Smooth muscle cell (in vitro differentiated cells): ENCODE measurements around the gene SLC5A3. TPM values are rescaled to one million over a fixed set of nuclear protein-coding genes. Genes with fewer than 3 reads are reported as not detected.

ENCODE experiments used
- DNase-seq: peaks from one replicate; lab custom pipeline; 2025; ENCODE audit not compliant: unreplicated experiment; lab: John Stamatoyannopoulos, UW
- H2AFZ ChIP-seq: fragments of 200-600 bp; sonication (generic); 2 replicates; pipeline ENCODE4 v1.6.0; 2016; ENCODE audit warnings: antibody characterized with exemption, low read depth, mild to moderate bottlenecking
- H3F3A ChIP-seq: fragments of 200-600 bp; sonication (generic); 2 replicates; pipeline ENCODE4 v1.6.0; 2017; ENCODE audit warnings: antibody characterized with exemption, low read depth
- H3K27ac ChIP-seq: fragments of 200-600 bp; sonication (generic); 2 replicates; pipeline ENCODE4 v1.5.1; 2016; ENCODE audit warnings: low read depth, mild to moderate bottlenecking
- H3K27me3 ChIP-seq: fragments of 200-600 bp; sonication (generic); 2 replicates; pipeline ENCODE4 v1.6.1; 2016; ENCODE audit warnings: low read depth, mild to moderate bottlenecking
- H3K36me3 ChIP-seq: fragments of 200-600 bp; sonication (generic); 2 replicates; pipeline ENCODE4 v1.5.1; 2016; ENCODE audit warnings: low read depth
- H3K4me1 ChIP-seq: fragments of 200-600 bp; sonication (generic); 2 replicates; pipeline ENCODE4 v1.5.1; 2016; ENCODE audit warnings: low read depth
- H3K4me2 ChIP-seq: fragments of 200-600 bp; sonication (generic); 2 replicates; pipeline ENCODE4 v1.6.0; 2016; ENCODE audit warnings: mild to moderate bottlenecking
- H3K4me3 ChIP-seq: fragments of 200-600 bp; sonication (generic); 2 replicates; pipeline ENCODE4 v1.5.1; 2016; ENCODE audit warnings: mild to moderate bottlenecking
- H3K79me2 ChIP-seq: fragments of 200-600 bp; sonication (generic); 2 replicates; pipeline ENCODE4 v1.6.0; 2016; ENCODE audit warnings: low read depth, mild to moderate bottlenecking
- H3K9ac ChIP-seq: fragments of 200-600 bp; sonication (generic); 2 replicates; pipeline ENCODE4 v1.6.0; 2016; ENCODE audit warnings: low read depth
- H3K9me3 ChIP-seq: fragments of 200-600 bp; sonication (generic); replicated peaks from 2 replicates; pipeline ENCODE4 v1.5.1; 2016; ENCODE audit warnings: low read depth
- H4K20me1 ChIP-seq: fragments of 200-600 bp; sonication (generic); 2 replicates; pipeline ENCODE4 v1.6.0; 2016; ENCODE audit warnings: low read depth
- WGBS: methylation state at CpG from one replicate; pipeline ENCODE4 v1.1.7; 2016; ENCODE audit warnings: low lambda C conversion rate; 5-methylcytosine and 5-hydroxymethylcytosine counted together
- polyA plus RNA-seq: library from polyadenylated mRNA; unstranded; fragments of >200 nt; fragmentation: Nextera tagmentation; extraction: Ambion mirVana; gene quantifications from 2 replicates; pipeline ENCODE4 v1.2.1, GENCODE V29; 2016
- total RNA-seq: library from RNA; depleted of rRNA; stranded (reverse); fragments of >200 nt; gene quantifications from 2 replicates; pipeline ENCODE4 v1.2.3, GENCODE V29; 2014
- TF ChIP-seq, protein P1 (sequence below): fragments of 200-600 bp; sonication (generic); IDR thresholded peaks from 2 replicates; pipeline ENCODE4 v1.5.1; 2017; ENCODE audit warnings: borderline replicate concordance, mild to moderate bottlenecking, antibody characterized with exemption; ENCODE audit not compliant: insufficient read depth, poor library complexity, severe bottlenecking

SLC5A3 gene
- total and polyA plus RNA-seq, 2 experiments from 2014 or later = 2.0 to 24.6 TPM

DNA sequence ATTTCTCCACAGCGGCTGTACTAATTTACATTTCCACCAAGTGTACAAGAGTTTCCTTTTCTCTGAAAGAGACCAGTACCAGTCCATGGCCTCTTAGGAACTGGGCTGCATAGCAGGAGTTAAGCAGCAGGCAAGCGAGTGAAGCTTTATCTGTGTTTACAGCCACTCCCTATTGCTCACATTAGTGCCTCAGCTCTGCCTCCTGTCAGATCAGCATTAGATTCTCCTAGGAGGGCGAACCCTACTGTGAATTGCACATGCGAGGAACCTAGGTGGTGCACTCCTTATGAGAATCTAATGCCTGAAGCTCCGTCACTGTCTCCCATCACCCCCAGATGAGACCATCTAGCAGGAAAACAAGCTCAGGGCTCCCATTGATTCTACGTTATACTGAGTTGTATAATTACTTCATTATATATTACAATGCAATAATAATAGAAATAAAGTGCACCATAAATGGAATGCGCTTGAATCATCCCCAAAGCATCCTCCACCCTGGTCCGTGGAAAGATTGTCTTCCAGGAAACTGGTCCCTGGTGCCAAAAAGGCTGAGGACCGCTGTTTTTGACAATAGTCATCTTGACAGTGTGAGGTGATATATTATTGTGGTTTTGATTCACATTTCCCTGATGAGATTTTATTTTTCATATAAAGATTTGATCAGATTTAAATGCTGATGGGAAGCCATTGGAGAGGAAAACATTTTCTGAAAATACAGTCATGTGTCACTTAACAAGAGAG, 45.5 kb upstream of the SLC5A3 start:
- Histone ChIP-seq H3K27ac (no peak overlapping the region), H2AFZ (no peak overlapping the region), H3K4me2 (no peak overlapping the region), H3K27me3 (no peaks in the 10 kb centered on the region), H3K4me3 (no peak overlapping the region), H3K4me1 (peaks cover 15% of the 10 kb centered on the region), H3K9ac (no peak overlapping the region), H3K9me3 (no peaks in the 10 kb centered on the region), H3K79me2 (no peaks in the 10 kb centered on the region), H3F3A (peaks cover 3% of the 10 kb centered on the region), H3K36me3 (no peaks in the 10 kb centered on the region), H4K20me1 (no peaks in the 10 kb centered on the region)
- WGBS = 83% methylated on average over 9 of the region's 9 CpGs
- no peak for DNase-seq
- TF ChIP-seq, protein P1, sequence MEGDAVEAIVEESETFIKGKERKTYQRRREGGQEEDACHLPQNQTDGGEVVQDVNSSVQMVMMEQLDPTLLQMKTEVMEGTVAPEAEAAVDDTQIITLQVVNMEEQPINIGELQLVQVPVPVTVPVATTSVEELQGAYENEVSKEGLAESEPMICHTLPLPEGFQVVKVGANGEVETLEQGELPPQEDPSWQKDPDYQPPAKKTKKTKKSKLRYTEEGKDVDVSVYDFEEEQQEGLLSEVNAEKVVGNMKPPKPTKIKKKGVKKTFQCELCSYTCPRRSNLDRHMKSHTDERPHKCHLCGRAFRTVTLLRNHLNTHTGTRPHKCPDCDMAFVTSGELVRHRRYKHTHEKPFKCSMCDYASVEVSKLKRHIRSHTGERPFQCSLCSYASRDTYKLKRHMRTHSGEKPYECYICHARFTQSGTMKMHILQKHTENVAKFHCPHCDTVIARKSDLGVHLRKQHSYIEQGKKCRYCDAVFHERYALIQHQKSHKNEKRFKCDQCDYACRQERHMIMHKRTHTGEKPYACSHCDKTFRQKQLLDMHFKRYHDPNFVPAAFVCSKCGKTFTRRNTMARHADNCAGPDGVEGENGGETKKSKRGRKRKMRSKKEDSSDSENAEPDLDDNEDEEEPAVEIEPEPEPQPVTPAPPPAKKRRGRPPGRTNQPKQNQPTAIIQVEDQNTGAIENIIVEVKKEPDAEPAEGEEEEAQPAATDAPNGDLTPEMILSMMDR = no peak

- Histone ChIP-seq H3K4me3 (no peak overlapping the region), H2AFZ (peak overlapping the region; percentile 1), H3K4me2 (peak overlapping the region; percentile 30), H3K79me2 (no peaks in the 10 kb centered on the region), H3K27me3 (no peaks in the 10 kb centered on the region), H3K9ac (no peak overlapping the region), H3K9me3 (no peaks in the 10 kb centered on the region), H3K36me3 (no peaks in the 10 kb centered on the region), H3K4me1 (peaks cover 5% of the 10 kb centered on the region), H3K27ac (no peak overlapping the region), H4K20me1 (no peaks in the 10 kb centered on the region), H3F3A (no peaks in the 10 kb centered on the region)
- WGBS = 53% methylated on average over 13 of the region's 13 CpGs
- no peak for DNase-seq
- TF ChIP-seq, protein P1 = no peak
These were observed 43.4 kb upstream of the SLC5A3 start for GRCh38 chr21:34029743-34030528.

- Histone ChIP-seq H3K27me3 (no peaks in the 10 kb centered on the region), H3K4me1 (peaks cover 6% of the 10 kb centered on the region), H3K9ac (no peak overlapping the region), H3K4me3 (no peak overlapping the region), H3K4me2 (no peak overlapping the region), H3K9me3 (no peaks in the 10 kb centered on the region), H4K20me1 (no peaks in the 10 kb centered on the region), H3K79me2 (no peaks in the 10 kb centered on the region), H3F3A (no peaks in the 10 kb centered on the region), H3K27ac (no peak overlapping the region), H2AFZ (no peak overlapping the region), H3K36me3 (no peaks in the 10 kb centered on the region)
- WGBS = 94% methylated on average over 11 of the region's 11 CpGs
- TF ChIP-seq, protein P1 = no peak
- DNase-seq = no peak
These were observed 41.5 kb upstream of the SLC5A3 start for GRCh38 chr21:34031835-34032370.
